HG03066 (cell line): ENCODE measurements around the gene HELQ.

Experiments
- ATAC-seq: cut with Tn5 transposase; IDR thresholded peaks from one replicate; pipeline ENCODE4 v1.9.1; 2021; ENCODE audit warnings: low read depth; ENCODE audit not compliant: unreplicated experiment

Gene HELQ

GRCh38 chr4:83378419-83378818, 77.2 kb downstream of the HELQ start:
- ATAC-seq = no peak

- no peak for ATAC-seq
These were observed 82.7 kb downstream of the HELQ start for GRCh38 chr4:83372931-83373330.

GRCh38 chr4:83371936-83372335, 83.7 kb downstream of the HELQ start:
- no peak for ATAC-seq

- ATAC-seq = no peak
These were observed 84.4 kb downstream of the HELQ start for GRCh38 chr4:83371235-83371634.

GRCh38 chr4:83370640-83370906, 85.0 kb downstream of the HELQ start:
- ATAC-seq = no peak

- ATAC-seq = no peak
These were observed 85.6 kb downstream of the HELQ start for GRCh38 chr4:83369831-83370639.

- no peak for ATAC-seq
These were observed 91.3 kb downstream of the HELQ start for GRCh38 chr4:83364312-83364711.

- ATAC-seq = no peak
These were observed 92.9 kb downstream of the HELQ start for GRCh38 chr4:83362492-83363329.

GRCh38 chr4:83361416-83362103, 94.1 kb downstream of the HELQ start:
- no peak for ATAC-seq

- no peak for ATAC-seq
These were observed 95.6 kb downstream of the HELQ start for GRCh38 chr4:83360018-83360417.

- ATAC-seq = no peak
These were observed 97.2 kb downstream of the HELQ start for GRCh38 chr4:83358410-83358809.
